Osteoblast (primary cell): ENCODE results near the gene SCART1. TPM values are rescaled to one million over a fixed set of nuclear protein-coding genes. Genes with fewer than 3 reads are reported as not detected.

Experiments used
- DNase-seq: peaks from one replicate; pipeline ENCODE4 v3.0.0; 2011; ENCODE audit warnings: low spot score, mixed read lengths; ENCODE audit not compliant: insufficient read length; ENCODE audit errors: missing footprints
- H2AFZ ChIP-seq: 2 replicates; pipeline ENCODE4 v1.6.0; 2011; ENCODE audit warnings: mild to moderate bottlenecking, low read length
- H3K27ac ChIP-seq: 2 replicates; pipeline ENCODE4 v1.5.1; 2011; ENCODE audit warnings: mild to moderate bottlenecking, low read depth, low read length, moderate library complexity
- H3K27me3 ChIP-seq: 2 replicates; pipeline ENCODE4 v1.6.0; 2012; ENCODE audit warnings: mild to moderate bottlenecking, control low read depth, inconsistent platforms, low read length, moderate library complexity; ENCODE audit not compliant: insufficient read depth
- H3K36me3 ChIP-seq: 2 replicates; pipeline ENCODE4 v1.5.1; 2011; ENCODE audit warnings: mild to moderate bottlenecking, low read length, control low read depth, moderate library complexity; ENCODE audit not compliant: insufficient read depth
- H3K4me1 ChIP-seq: 2 replicates; pipeline ENCODE4 v1.5.1; 2011; ENCODE audit warnings: mild to moderate bottlenecking, low read length, control low read depth, moderate library complexity; ENCODE audit not compliant: insufficient read depth
- H3K4me2 ChIP-seq: 2 replicates; pipeline ENCODE4 v1.6.0; 2011; ENCODE audit warnings: mild to moderate bottlenecking, low read length; ENCODE audit not compliant: insufficient read depth
- H3K4me3 ChIP-seq: fragments of 200-600 bp; sonication (generic); 3 replicates; pipeline ENCODE4 v1.5.1; 2012; ENCODE audit warnings: mild to moderate bottlenecking, low read length, inconsistent platforms; ENCODE audit not compliant: insufficient read depth
- H3K79me2 ChIP-seq: 2 replicates; pipeline ENCODE4 v1.6.0; 2012; ENCODE audit warnings: mild to moderate bottlenecking, low read length, control low read depth, inconsistent platforms; ENCODE audit not compliant: insufficient read depth
- H3K9me3 ChIP-seq: 2 replicates; pipeline ENCODE4 v1.5.1; 2011; ENCODE audit warnings: low read depth, low read length, control low read depth
- H4K20me1 ChIP-seq: 2 replicates; pipeline ENCODE4 v1.6.0; 2012; ENCODE audit warnings: mild to moderate bottlenecking, low read length, control low read depth; ENCODE audit not compliant: insufficient read depth
- total RNA-seq: library from RNA; depleted of rRNA; stranded (reverse); fragments of >200 nt; gene quantifications from 2 replicates; pipeline ENCODE4 v1.2.3, GENCODE V29; 2012
- TF ChIP-seq, protein P1 (sequence below): IDR thresholded peaks from 2 replicates; pipeline ENCODE4 v1.5.1; 2011; ENCODE audit warnings: mild to moderate bottlenecking, low read depth, low read length, moderate library complexity; ENCODE audit errors: extremely low read depth

Gene SCART1
- total RNA-seq, 1 donor = 5.1 TPM

DNA sequence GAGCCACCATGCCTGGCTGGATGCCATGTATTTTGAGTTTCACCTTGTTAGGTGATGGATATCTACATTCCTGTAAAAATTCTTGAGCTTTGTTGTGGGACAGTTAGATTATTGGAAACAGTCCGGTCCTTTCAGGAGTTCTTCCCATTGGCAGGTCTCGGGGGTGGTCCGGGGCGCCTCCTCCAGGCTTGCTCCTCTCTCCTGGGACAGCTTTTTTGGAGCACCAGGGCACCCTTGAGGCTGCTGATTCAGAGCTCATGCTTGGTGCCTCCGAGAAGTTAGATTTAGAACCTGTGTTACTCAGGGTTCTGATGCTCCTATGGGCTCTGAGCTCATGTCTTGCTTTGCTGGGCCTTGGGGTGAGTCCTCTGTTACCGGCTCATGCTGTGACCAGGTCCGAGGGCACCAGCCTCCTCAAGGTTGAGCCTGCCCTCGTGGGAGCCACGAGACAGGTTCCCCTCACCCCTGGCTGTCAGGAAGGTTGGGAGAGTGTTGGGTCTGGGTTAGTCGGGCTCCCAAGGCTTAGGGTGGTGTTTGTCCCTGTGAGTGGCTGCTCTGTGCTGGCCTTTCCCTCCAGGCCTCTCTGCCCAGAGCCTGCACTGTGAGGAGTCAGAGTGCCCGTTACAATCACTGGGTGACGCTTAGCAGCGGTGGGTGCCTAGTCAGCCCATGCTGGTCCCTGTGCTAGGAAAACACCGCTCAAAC, 35.3 kb upstream of the SCART1 start:
- peaks cover 7% of the 10 kb centered on the region for H3K79me2 ChIP-seq
- no peak overlapping the region for H3K27ac ChIP-seq
- no peak overlapping the region for H3K4me2 ChIP-seq
- H3K27me3 ChIP-seq = peaks cover 11% of the 10 kb centered on the region
- no peaks in the 10 kb centered on the region for H3K4me1 ChIP-seq
- peaks cover 14% of the 10 kb centered on the region for H3K36me3 ChIP-seq
- peak; percentile 64 for DNase-seq
- TF ChIP-seq, protein P1, sequence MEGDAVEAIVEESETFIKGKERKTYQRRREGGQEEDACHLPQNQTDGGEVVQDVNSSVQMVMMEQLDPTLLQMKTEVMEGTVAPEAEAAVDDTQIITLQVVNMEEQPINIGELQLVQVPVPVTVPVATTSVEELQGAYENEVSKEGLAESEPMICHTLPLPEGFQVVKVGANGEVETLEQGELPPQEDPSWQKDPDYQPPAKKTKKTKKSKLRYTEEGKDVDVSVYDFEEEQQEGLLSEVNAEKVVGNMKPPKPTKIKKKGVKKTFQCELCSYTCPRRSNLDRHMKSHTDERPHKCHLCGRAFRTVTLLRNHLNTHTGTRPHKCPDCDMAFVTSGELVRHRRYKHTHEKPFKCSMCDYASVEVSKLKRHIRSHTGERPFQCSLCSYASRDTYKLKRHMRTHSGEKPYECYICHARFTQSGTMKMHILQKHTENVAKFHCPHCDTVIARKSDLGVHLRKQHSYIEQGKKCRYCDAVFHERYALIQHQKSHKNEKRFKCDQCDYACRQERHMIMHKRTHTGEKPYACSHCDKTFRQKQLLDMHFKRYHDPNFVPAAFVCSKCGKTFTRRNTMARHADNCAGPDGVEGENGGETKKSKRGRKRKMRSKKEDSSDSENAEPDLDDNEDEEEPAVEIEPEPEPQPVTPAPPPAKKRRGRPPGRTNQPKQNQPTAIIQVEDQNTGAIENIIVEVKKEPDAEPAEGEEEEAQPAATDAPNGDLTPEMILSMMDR = no peak
- H3K4me3 ChIP-seq = no peak overlapping the region
- no peak overlapping the region for H2AFZ ChIP-seq
- no peaks in the 10 kb centered on the region for H3K9me3 ChIP-seq
- H4K20me1 ChIP-seq = peaks cover 23% of the 10 kb centered on the region

DNA sequence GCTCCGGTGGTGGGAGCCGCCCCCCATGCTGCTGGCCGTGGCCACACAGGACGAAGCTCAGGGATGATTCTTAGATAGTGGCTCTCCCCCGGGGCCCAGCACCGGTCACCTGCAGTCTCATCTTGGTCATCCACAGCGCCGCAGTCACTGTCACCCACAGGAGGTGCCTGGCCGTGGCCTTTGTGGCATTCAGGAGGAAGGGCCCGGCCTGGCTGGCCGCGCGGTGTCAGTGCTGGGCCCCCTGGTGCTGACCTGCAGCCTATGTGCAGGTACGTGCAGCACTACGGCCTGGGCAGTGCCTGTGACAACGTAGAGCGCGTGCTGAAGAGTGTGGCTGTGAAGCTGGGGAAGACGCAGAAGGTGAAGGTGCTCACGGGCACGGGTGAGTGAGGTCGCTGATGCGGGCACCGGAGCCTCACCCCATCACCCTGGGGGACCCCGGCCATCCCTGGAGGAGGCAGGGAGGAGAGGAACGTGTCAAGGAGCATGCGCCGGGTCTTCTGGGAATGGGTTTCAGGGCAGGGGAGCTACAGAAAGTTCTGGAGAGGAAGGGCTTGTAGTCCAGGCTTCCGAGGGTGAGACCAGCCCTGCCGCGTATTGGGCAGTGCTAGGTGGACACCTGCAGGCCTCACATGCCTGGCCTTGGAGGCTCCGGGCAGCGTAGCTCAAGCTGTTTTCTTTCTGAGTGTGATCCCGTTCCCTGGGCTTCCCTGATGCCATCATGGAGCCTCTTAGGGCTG, 34.4 kb upstream of the SCART1 start:
- H3K4me3 ChIP-seq = no peak overlapping the region
- no peak overlapping the region for H2AFZ ChIP-seq
- peaks cover 11% of the 10 kb centered on the region for H3K27me3 ChIP-seq
- H4K20me1 ChIP-seq = peaks cover 23% of the 10 kb centered on the region
- peaks cover 14% of the 10 kb centered on the region for H3K36me3 ChIP-seq
- no peaks in the 10 kb centered on the region for H3K9me3 ChIP-seq
- H3K27ac ChIP-seq = no peak overlapping the region
- TF ChIP-seq, protein P1 = no peak
- peaks cover 7% of the 10 kb centered on the region for H3K79me2 ChIP-seq
- peak; percentile 86 for DNase-seq
- no peak overlapping the region for H3K4me2 ChIP-seq
- H3K4me1 ChIP-seq = no peaks in the 10 kb centered on the region

DNA sequence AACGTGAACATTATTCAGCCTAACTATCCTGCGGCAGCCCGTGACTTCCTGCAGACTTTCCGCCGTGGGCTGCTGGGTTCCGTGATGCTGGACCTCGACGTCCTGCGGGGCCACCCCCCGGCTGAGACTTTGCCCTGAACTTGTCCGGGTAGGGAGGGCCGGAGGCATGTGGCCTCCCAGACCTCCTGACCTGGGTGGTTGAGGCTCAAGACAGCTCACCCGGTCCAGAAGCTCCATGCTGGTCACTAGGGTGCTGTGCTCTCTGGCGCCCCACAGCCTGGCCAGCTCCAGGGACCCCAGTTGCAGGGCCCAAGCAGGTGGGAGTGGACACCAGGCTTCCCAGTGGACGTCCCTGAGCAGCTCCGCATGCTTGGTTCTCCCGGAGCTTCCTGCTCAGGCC, 33.7 kb upstream of the SCART1 start:
- H3K79me2 ChIP-seq = peaks cover 7% of the 10 kb centered on the region
- H3K4me3 ChIP-seq = no peak overlapping the region
- TF ChIP-seq, protein P1 = no peak
- no peak overlapping the region for H3K4me2 ChIP-seq
- peaks cover 23% of the 10 kb centered on the region for H4K20me1 ChIP-seq
- no peaks in the 10 kb centered on the region for H3K9me3 ChIP-seq
- no peak for DNase-seq
- no peaks in the 10 kb centered on the region for H3K4me1 ChIP-seq
- H3K27ac ChIP-seq = no peak overlapping the region
- H2AFZ ChIP-seq = no peak overlapping the region
- peaks cover 11% of the 10 kb centered on the region for H3K27me3 ChIP-seq
- H3K36me3 ChIP-seq = peaks cover 14% of the 10 kb centered on the region

DNA sequence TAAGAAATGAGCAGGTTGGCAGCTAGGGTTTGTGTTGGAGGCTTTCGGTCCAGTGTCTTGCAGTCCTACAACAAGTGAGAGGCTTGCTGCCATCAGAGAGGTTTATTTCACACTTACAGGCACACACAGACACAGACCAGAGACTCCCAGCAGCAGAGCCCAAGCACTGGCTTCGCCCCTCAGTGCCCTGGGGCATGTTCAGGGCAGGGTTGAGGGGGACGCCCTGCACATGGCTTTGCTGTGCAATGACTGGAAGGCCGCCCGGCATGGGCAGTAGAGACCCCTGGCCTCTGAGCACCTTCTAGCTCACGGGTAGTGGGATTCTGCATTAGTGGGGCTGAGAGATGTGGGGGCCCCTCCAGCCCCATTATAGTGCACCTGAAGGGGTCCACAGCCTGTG, 33.2 kb upstream of the SCART1 start:
- Histone ChIP-seq H3K4me2 (no peak overlapping the region), H3K79me2 (peaks cover 2% of the 10 kb centered on the region), H3K36me3 (peaks cover 10% of the 10 kb centered on the region), H3K4me3 (no peak overlapping the region), H2AFZ (no peak overlapping the region), H3K27me3 (peaks cover 11% of the 10 kb centered on the region), H3K27ac (no peak overlapping the region), H3K9me3 (no peaks in the 10 kb centered on the region), H3K4me1 (no peaks in the 10 kb centered on the region), H4K20me1 (peaks cover 23% of the 10 kb centered on the region)
- peak; percentile 66 for DNase-seq
- TF ChIP-seq, protein P1 = no peak
